HG03060 (cell line): ENCODE results near the gene IL10RB.
A peak's percentile ranks its signal among the peaks of the same experiment; 100 is the strongest.

Experiments
- ATAC-seq: cut with Tn5 transposase; IDR thresholded peaks from one replicate; pipeline ENCODE4 v1.9.1; 2021; ENCODE audit warnings: low read depth, moderate number of reproducible peaks; ENCODE audit not compliant: unreplicated experiment

IL10RB gene

GRCh38 chr21:33262921-33263320 lies 3.2 kb upstream of the IL10RB start:
- ATAC-seq: no peak

GRCh38 chr21:33264561-33264960 lies 1.6 kb upstream of the IL10RB start:
- ATAC-seq: no peak

- peak; percentile 28 for ATAC-seq
These were observed 510 bp upstream of the IL10RB start for GRCh38 chr21:33265664-33266049.

- no peak for ATAC-seq
These were observed 595 bp downstream of the IL10RB start for GRCh38 chr21:33266789-33267135.

DNA sequence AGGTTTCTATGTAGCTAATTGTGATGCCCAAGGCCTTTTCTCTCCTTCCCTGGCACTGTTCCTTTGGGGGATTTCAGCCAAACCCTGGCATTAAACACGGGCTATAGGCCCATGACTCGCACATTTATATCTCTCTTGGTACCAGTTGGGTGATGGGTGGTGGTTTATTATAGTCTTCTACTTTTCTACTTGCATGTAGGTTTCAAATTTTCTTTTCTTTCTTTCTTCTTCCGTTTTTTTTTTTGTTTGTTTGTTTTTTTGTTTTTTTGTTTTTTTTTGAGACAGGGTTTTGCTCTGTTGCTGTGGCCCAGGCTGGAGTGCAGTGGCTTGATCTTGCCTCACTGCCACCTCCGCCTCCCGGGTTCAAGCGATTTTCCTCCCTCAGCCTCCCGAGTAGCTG lies 1.1 kb downstream of the IL10RB start:
- no peak for ATAC-seq

- no peak for ATAC-seq
These were observed 2.2 kb downstream of the IL10RB start for GRCh38 chr21:33268393-33268736.

GRCh38 chr21:33268737-33269441 lies 2.7 kb downstream of the IL10RB start:
- peak; percentile 68 for ATAC-seq

DNA sequence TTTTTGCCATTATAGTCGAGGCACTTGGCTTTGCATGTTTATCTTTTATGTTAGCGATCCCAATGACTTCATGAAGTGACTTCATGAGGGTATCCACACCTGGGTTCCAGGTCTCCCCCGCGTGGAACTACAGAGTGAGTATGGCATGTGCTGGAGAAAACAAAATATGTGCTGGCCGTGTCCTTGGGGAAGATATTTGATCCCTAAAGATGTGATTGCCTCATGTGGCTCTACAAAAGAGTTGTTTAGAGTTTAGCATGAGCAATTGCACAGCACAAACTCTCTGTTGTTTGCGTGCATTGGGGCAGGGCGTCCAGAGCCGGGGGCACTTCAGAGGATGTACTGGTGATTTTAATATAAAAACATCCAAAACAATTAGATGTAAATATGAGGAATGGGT lies 4.8 kb downstream of the IL10RB start:
- no peak for ATAC-seq

- no peak for ATAC-seq
These were observed 6.9 kb downstream of the IL10RB start for GRCh38 chr21:33273044-33273443.

GRCh38 chr21:33278721-33279120 lies 12.6 kb downstream of the IL10RB start:
- no peak for ATAC-seq

DNA sequence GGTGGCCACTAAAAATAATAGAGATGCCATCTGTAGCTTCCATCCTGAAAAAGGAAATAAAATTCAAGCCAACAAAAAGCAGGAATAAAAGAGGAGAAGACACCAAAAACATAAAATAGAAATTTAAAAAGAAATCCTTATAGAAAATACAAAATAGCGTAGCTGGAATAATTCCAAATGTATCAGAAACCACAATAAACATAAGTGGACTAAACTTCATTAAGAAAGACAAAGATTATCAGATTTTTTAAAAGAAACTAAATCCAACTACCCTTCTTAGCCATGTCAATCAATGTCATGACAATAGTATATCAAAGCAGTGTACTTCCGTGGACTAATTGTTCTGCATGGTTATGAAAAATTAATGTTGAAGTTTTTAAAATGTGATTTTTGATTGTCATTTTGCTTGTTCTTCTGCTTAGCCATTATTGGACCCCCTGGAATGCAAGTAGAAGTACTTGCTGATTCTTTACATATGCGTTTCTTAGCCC lies 13.2 kb downstream of the IL10RB start:
- ATAC-seq: no peak

DNA sequence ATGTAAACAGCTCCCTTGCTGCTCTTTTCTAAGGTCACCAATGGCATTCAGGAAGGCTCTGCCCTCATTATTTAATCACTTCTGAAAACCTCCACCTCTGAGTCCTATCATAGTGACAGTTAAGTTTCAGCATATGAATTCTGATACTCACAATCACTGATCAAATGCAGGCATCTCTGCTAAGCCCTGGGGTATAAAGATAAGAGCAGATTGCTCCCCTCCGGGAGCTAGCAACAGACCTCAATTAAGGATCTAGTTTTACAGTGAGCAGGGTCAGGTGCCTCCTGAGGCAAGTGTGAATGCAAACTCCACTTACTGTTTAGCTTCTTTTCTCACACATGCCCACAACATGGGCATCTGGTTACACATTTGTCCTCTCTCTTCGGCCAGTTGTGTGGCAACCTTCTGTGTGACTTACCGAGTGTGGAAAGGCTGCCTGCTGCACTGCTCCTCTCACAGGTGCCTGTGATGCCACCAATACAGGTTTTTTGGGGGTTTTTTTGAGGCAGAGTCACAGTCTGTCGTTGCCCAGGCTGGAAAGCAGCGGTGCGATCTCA lies 15.0 kb downstream of the IL10RB start:
- ATAC-seq: no peak

- no peak for ATAC-seq
These were observed 17.0 kb downstream of the IL10RB start for GRCh38 chr21:33283203-33283602.

DNA sequence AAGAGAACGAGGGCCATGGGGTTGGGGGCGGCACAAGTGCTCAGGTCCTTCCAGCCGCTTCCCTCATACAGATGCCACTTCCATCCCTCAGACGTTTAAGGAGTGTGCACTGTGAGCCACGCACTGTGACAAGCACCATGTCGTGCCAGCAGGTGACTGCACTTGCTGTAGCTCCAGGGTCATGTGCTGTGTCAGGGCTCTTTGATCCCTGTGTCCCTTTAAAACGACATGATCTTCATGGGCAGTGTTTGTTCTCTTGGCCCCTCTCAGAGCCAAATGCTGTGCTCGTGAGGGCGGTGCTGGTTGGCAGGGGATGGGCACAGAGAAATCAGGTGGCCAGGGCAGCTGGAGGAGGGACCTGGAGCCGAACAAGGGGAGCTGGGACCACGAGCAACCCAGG lies 19.9 kb downstream of the IL10RB start:
- no peak for ATAC-seq

- ATAC-seq: no peak
These were observed 20.7 kb downstream of the IL10RB start for GRCh38 chr21:33286600-33287456.

- ATAC-seq: no peak
These were observed 23.1 kb downstream of the IL10RB start for GRCh38 chr21:33289199-33289819.

- no peak for ATAC-seq
These were observed 24.3 kb downstream of the IL10RB start for GRCh38 chr21:33290441-33290840.

GRCh38 chr21:33291686-33292085 lies 25.5 kb downstream of the IL10RB start:
- no peak for ATAC-seq

DNA sequence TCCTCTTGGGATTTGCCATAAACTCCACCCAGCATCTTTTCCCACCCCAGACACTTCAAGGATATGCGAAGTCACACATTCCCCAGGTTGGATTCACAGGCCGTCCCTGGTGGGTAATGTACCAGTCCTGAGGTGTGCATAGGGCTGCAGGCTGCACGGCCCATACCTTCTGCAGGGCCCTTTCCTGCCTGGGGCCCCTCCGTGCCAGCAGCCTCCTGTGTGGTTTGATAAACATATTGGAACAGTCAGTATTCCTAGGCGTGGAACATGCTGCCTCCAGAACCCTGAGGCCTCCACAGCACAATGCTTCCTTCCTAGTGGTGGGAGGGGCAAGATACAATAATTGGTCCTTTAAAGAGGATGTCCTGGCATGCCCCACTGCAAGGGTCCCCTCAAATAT lies 26.6 kb downstream of the IL10RB start:
- no peak for ATAC-seq

GRCh38 chr21:33293136-33293535 lies 27.0 kb downstream of the IL10RB start:
- no peak for ATAC-seq

DNA sequence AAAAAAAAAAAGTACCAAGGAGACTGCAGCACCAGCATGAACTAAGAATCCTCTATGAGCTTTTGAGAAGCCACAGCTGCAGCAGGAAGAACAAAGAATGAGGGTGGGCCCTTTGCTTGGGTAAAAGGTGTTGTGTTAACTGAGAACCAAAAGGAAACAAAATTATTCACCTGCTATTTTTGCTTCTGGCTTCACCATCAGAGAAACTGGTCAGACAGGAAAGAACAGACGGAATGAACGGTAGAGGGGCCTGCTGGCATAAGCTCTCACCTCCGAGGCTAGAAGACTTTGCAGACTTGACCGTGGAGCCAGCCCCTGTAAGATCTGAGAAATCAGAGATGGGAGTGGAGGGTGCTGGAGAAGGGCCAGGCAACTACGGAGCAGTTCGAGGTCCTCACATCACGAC lies 27.6 kb downstream of the IL10RB start:
- ATAC-seq: no peak
